HepG2 (cell line): ENCODE measurements around the gene SERINC2. TPM values are rescaled to one million over a fixed set of nuclear protein-coding genes. Genes with fewer than 3 reads are reported as not detected.

Experiments
- ATAC-seq: fragments of 200-7000 bp; cut with Tn5 transposase; 3 replicates; pipeline ENCODE4 v1.9.1; 2020; ENCODE audit warnings: mild to moderate bottlenecking, moderate library complexity
- BruUV-seq: library from RNA; stranded (reverse); fragments of 400-500 nt; replicated peaks from 2 replicates; lab custom pipeline; 2021; lab: Mats Ljungman, UMichigan
- CTCF ChIA-PET: fragments of 300-600 bp; formaldehyde crosslinking; extraction: SDS; loops from one replicate; lab custom pipeline; 2021; ENCODE audit warnings: low total read pairs, inconsistent platforms, low intra/inter-chr PET ratio; lab: Yijun Ruan, JAX
- POLR2A ChIA-PET: fragments of 350-600 bp; sonication (Branson Sonifier 250); formaldehyde crosslinking; loops from one replicate; lab custom pipeline; 2020; ENCODE audit warnings: antibody characterized with exemption, inconsistent platforms; lab: Yijun Ruan, JAX
- DNase-seq: peaks from one replicate; pipeline ENCODE4 v3.0.0-alpha.2; 2015; ENCODE audit warnings: low spot score
- FAIRE-seq: peaks from 3 replicates; lab custom pipeline; 2011; peaks lifted over from hg19 to GRCh38; lab: Jason Lieb, UNC
- H2AFZ ChIP-seq: one replicate; pipeline ENCODE4 v1.6.1; 2011; ENCODE audit warnings: low read length, inconsistent platforms
- H3K27ac ChIP-seq: fragments of 300-600 bp; 3 replicates; pipeline ENCODE4 v1.8.0; 2011; ENCODE audit warnings: mixed run types, mild to moderate bottlenecking, mixed read lengths, low read length, inconsistent platforms; ENCODE audit not compliant: insufficient read depth; ENCODE audit errors: extremely low read length
- H3K27me3 ChIP-seq, 2 experiments: fragments of 200-600 bp in 1 of 2; 2 replicates in 1 of 2; 3 replicates in 1 of 2; pipeline versions ENCODE4 v1.6.0 to v1.8.0; 2011; ENCODE audit warnings: low read length in 2 of 2, mild to moderate bottlenecking in 2 of 2, moderate library complexity in 2 of 2, inconsistent platforms in 1 of 2; ENCODE audit not compliant: insufficient read depth in 2 of 2, control insufficient read depth in 1 of 2
- H3K36me3 ChIP-seq, 2 experiments: fragments of 200-600 bp in 1 of 2; replicated peaks in 1 of 2; 2 replicates in 1 of 2; 3 replicates in 1 of 2; pipeline versions ENCODE4 v1.5.1 to v1.8.0; 2011; ENCODE audit warnings: low read length in 2 of 2, inconsistent platforms in 1 of 2; ENCODE audit not compliant: insufficient read depth in 2 of 2, control insufficient read depth in 1 of 2
- H3K4me1 ChIP-seq: 2 replicates; pipeline ENCODE4 v1.5.1; 2012; ENCODE audit warnings: low read length, inconsistent platforms; ENCODE audit not compliant: insufficient read depth
- H3K4me2 ChIP-seq: 2 replicates; pipeline ENCODE4 v1.6.0; 2011; ENCODE audit warnings: low read depth, low read length, inconsistent platforms
- H3K4me3 ChIP-seq, 3 experiments: fragments of 200-600 bp in 1 of 3; sonication (generic), shearing (Covaris generic) in 1 of 3; replicated peaks in 1 of 3; 2 replicates each; pipeline ENCODE4 v1.5.1; 2011 to 2016; ENCODE audit warnings: low read length in 3 of 3, inconsistent platforms in 2 of 3, low read depth in 2 of 3, mild to moderate bottlenecking in 2 of 3, control low read depth in 1 of 3, mixed read lengths in 1 of 3; ENCODE audit not compliant: insufficient read depth in 1 of 3
- H3K79me2 ChIP-seq: one replicate; pipeline ENCODE4 v1.6.1; 2011; ENCODE audit warnings: low read length, inconsistent platforms; ENCODE audit not compliant: insufficient read depth
- H3K9ac ChIP-seq: 2 replicates; pipeline ENCODE4 v1.6.0; 2011; ENCODE audit warnings: mild to moderate bottlenecking, low read depth, low read length, inconsistent platforms; ENCODE audit not compliant: insufficient read depth
- H3K9me3 ChIP-seq: 2 replicates; pipeline ENCODE4 v1.5.1; 2012; ENCODE audit warnings: mild to moderate bottlenecking, low read length
- H4K20me1 ChIP-seq: 2 replicates; pipeline ENCODE4 v1.6.0; 2011; ENCODE audit warnings: inconsistent platforms, mild to moderate bottlenecking, low read length, moderate library complexity; ENCODE audit not compliant: insufficient read depth
- AKNA ChIP-seq: sonication (generic); formaldehyde crosslinking; IDR thresholded peaks from 2 replicates; pipeline ENCODE4 v1.4.0; 2020; ENCODE audit warnings: missing genetic modification reagents, borderline replicate concordance
- FOXA3 ChIP-seq: IDR thresholded peaks from 2 replicates; pipeline ENCODE4 v1.6.1; 2016; ENCODE audit warnings: missing genetic modification reagents, missing compliant biosample characterization
- FOXC1 ChIP-seq: sonication (generic); formaldehyde crosslinking; IDR thresholded peaks from 2 replicates; pipeline ENCODE4 v1.8.0; 2022; ENCODE audit warnings: mild to moderate bottlenecking, missing genetic modification reagents, borderline replicate concordance
- FOXJ3 ChIP-seq: sonication (generic); formaldehyde crosslinking; IDR thresholded peaks from 2 replicates; pipeline ENCODE4 v1.4.0; 2020; ENCODE audit warnings: missing genetic modification reagents, mild to moderate bottlenecking, borderline replicate concordance
- MLLT10 ChIP-seq: sonication (generic); formaldehyde crosslinking; IDR thresholded peaks from 2 replicates; pipeline ENCODE4 v1.4.0; 2020; ENCODE audit warnings: missing genetic modification reagents
- MXI1 ChIP-seq: IDR thresholded peaks from 3 replicates; pipeline ENCODE4 v1.6.1; 2012; ENCODE audit warnings: low read depth, low read length, inconsistent platforms, borderline replicate concordance
- MYPOP ChIP-seq: sonication (generic); formaldehyde crosslinking; IDR thresholded peaks from 2 replicates; pipeline ENCODE4 v1.8.1; 2023; ENCODE audit warnings: mild to moderate bottlenecking, moderate library complexity, missing genetic modification reagents
- NAIF1 ChIP-seq: sonication (generic); formaldehyde crosslinking; IDR thresholded peaks from 2 replicates; pipeline ENCODE4 v1.5.0; 2020; ENCODE audit warnings: mild to moderate bottlenecking, missing genetic modification reagents, borderline replicate concordance
- NFYB ChIP-seq: sonication (generic); formaldehyde crosslinking; IDR thresholded peaks from 2 replicates; pipeline ENCODE4 v1.4.0; 2020; ENCODE audit warnings: missing genetic modification reagents
- SP4 ChIP-seq: sonication (generic); formaldehyde crosslinking; IDR thresholded peaks from 2 replicates; pipeline ENCODE4 v1.8.1; 2023; ENCODE audit warnings: mild to moderate bottlenecking, missing genetic modification reagents
- U2AF2 ChIP-seq: fragments of 200-400 bp; formaldehyde crosslinking; IDR thresholded peaks from 2 replicates; pipeline ENCODE4 v1.6.1; 2017; ENCODE audit warnings: low read depth, mild to moderate bottlenecking, low read length
- ZKSCAN5 ChIP-seq: sonication (generic); formaldehyde crosslinking; IDR thresholded peaks from 2 replicates; pipeline ENCODE4 v1.5.1; 2020; ENCODE audit warnings: mild to moderate bottlenecking, missing genetic modification reagents
- ZKSCAN8 ChIP-seq: IDR thresholded peaks from 2 replicates; pipeline ENCODE4 v1.6.1; 2016; ENCODE audit warnings: borderline replicate concordance, missing genetic modification reagents, missing compliant biosample characterization
- ZNF3 ChIP-seq: IDR thresholded peaks from 2 replicates; pipeline ENCODE4 v1.7.0; 2017; ENCODE audit warnings: inconsistent platforms
- ZNF432 ChIP-seq: sonication (generic); formaldehyde crosslinking; IDR thresholded peaks from 2 replicates; pipeline ENCODE4 v1.5.0; 2020; ENCODE audit warnings: missing genetic modification reagents, mild to moderate bottlenecking, borderline replicate concordance
- ZNF615 ChIP-seq: sonication (generic); formaldehyde crosslinking; IDR thresholded peaks from 2 replicates; pipeline ENCODE4 v1.5.0; 2020; ENCODE audit warnings: mild to moderate bottlenecking, missing genetic modification reagents, borderline replicate concordance
- ZNF773 ChIP-seq: sonication (generic); formaldehyde crosslinking; IDR thresholded peaks from 2 replicates; pipeline ENCODE4 v1.4.0; 2020; ENCODE audit warnings: missing genetic modification reagents, borderline replicate concordance
- ZSCAN12 ChIP-seq: sonication (generic); formaldehyde crosslinking; IDR thresholded peaks from 2 replicates; pipeline ENCODE4 v1.9.0; 2021; ENCODE audit warnings: mild to moderate bottlenecking, missing genetic modification reagents
- WGBS: methylation state at CpG from one replicate; pipeline ENCODE4 v1.1.6; 2017; ENCODE audit warnings: low lambda C conversion rate; 5-methylcytosine and 5-hydroxymethylcytosine counted together
- in situ Hi-C: cut with HindIII; loops from 2 replicates; pipeline ENCODE4 v1.10.0; 2017; ENCODE audit warnings: low pct_unique_long_range_greater_than_20kb; ENCODE audit not compliant: extremely low pct_ligation_motif_present
- intact Hi-C: fragments of 100-400 bp; cut with micrococcal nuclease; formaldehyde crosslinking; loops from one replicate; pipeline ENCODE4 v1.10.0; 2022; ENCODE audit not compliant: unreplicated experiment
- polyA plus RNA-seq, 8 experiments: library from polyadenylated mRNA; depleted of rRNA in 3 of 8; stranded (reverse) in 7 of 8; unstranded in 1 of 8; fragments of >200 nt; fragmentation: Illumina TruSeq in 4 of 8; extraction: Trizol in 4 of 8; gene quantifications; 2 replicates each; pipeline versions ENCODE4 v1.2.1 to v1.2.3, GENCODE V29; 2011 to 2016; ENCODE audit warnings: low read depth in 4 of 8, missing spikeins in 1 of 8, mixed read lengths in 1 of 8; ENCODE audit not compliant: insufficient read depth in 1 of 8
- total RNA-seq, 5 experiments: library from RNA; depleted of rRNA; stranded (reverse); fragments of >200 nt; fragmentation: Illumina TruSeq; extraction: Trizol; gene quantifications; 2 replicates each; pipeline ENCODE4 v1.2.3, GENCODE V29; 2016; ENCODE audit warnings: low read depth in 1 of 5

Gene SERINC2
- total and polyA plus RNA-seq, 2 of the 13 experiments (the other 11 are each of a cell fraction or from before 2014, with no cell fraction given): 4.8 to 126 TPM

DNA sequence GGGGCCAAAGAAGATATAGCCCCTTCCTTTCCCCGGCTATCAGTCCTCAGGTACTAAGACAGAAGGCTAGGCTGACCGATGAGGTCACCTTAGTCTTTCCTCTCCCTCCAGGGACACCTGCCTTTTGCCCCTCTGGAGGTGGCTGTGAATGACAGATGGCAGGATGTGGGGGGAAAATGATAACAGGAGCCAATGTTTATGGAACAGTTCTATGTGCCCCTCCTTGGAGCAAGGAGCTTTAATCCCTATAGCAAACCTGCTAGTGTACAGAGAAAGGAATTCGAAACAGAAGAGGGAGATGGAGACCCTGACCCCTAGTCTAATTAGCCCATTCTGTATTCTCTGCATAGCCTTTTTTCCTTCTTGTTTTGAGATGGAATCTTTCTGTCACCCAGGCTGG is 28.1 kb downstream of the SERINC2 start (continued):
- TF ChIP-seq ZKSCAN5 (CRISPR knock-in tag) (no peak), ZNF773 (CRISPR knock-in tag) (no peak), MXI1 (no peak), MLLT10 (CRISPR knock-in tag) (no peak), FOXA3 (CRISPR knock-in tag) (no peak; the same call in 1 of the 2 replicates), U2AF2 (no peak), ZNF615 (no peak), ZSCAN12 (no peak)
- TF ChIP-seq, all 625 proteins: peak for 33

- Histone ChIP-seq H3K27ac (peak overlapping the region; percentile 78), H3K9ac (peak overlapping the region; percentile 19), H2AFZ (no peak overlapping the region), H4K20me1 (no peaks in the 10 kb centered on the region), H3K9me3 (0 out of 2 replicates have a peak, but pooled peaks cover 5% of the 10 kb centered on the region), H3K4me1 (peaks cover 88% of the 10 kb centered on the region), H3K79me2 (no peaks in the 10 kb centered on the region), H3K27me3 (no peaks in the 10 kb centered on the region), H3K4me3 (no peak overlapping the region), H3K4me2 (peak overlapping the region; percentile 63), H3K36me3 (no peaks in the 10 kb centered on the region)
- no peak for ATAC-seq
- intact Hi-C loops (loop anchor here (10.0 kb wide), 1 partner anchor 63 kb away; no protein-coding TSS in a partner anchor), in situ Hi-C loops (no loop called here)
- no peak for DNase-seq
- WGBS: 35% methylated on average over 4 of the region's 4 CpGs
- BruUV-seq: no TSS peak
- ChIA-PET POLR2A (interaction anchor here (0.8 to 2.7 kb wide), 8 partner anchors 8 to 108 kb away, joined by 3 to 18 read pairs (median 10); no protein-coding TSS in a partner anchor), CTCF (no interaction called here)
- FAIRE-seq: no peak
- TF ChIP-seq FOXC1 (CRISPR knock-in tag) (0 out of 2 replicates have a peak, but pooled peaks have one; percentile 1), MYPOP (CRISPR knock-in tag) (0 out of 2 replicates have a peak, but pooled peaks have one; percentile 19), NAIF1 (CRISPR knock-in tag) (no peak), FOXA3 (CRISPR knock-in tag) (no peak), NFYB (CRISPR knock-in tag) (0 out of 2 replicates have a peak, but pooled peaks have one; percentile 4), ZNF432 (CRISPR knock-in tag) (no peak), SP4 (no peak), ZNF3 (0 out of 2 replicates have a peak, but pooled peaks have one; percentile 62), ZKSCAN8 (peak; percentile 93), FOXJ3 (0 out of 2 replicates have a peak, but pooled peaks have one; percentile 27), AKNA (CRISPR knock-in tag) (peak; percentile 67; the same call in 1 of the 2 replicates)
Observed at GRCh38 chr1:31441558-31441957, 28.5 kb downstream of the SERINC2 start.
